Stimulated activated memory B cell treated with anti-CD40 and anti-IgM and Interleukin-4, amounts not matched to agents 10 μg/mL and 1 μg/mL and 100 μg/mL, for 72 hours (primary cell): ENCODE measurements around the gene LCOR.
A peak's percentile ranks its signal among the peaks of the same experiment; 100 is the strongest.

Experiments
- ATAC-seq: fragments of 150-1000 bp; cut with Tn5 transposase; 2 replicates; pipeline ENCODE4 v1.10.0; 2021
- H3K27ac Mint-ChIP-seq: one replicate; pipeline ENCODE4 v1.8.0; 2022; ENCODE audit warnings: mild to moderate bottlenecking, mixed read lengths
- H3K27me3 Mint-ChIP-seq: one replicate; pipeline ENCODE4 v1.8.0; 2022; ENCODE audit warnings: mixed read lengths
- H3K36me3 Mint-ChIP-seq: one replicate; pipeline ENCODE4 v1.8.0; 2022; ENCODE audit warnings: mixed read lengths
- H3K4me1 Mint-ChIP-seq: one replicate; pipeline ENCODE4 v1.8.0; 2022; ENCODE audit warnings: mixed read lengths
- H3K4me3 Mint-ChIP-seq: one replicate; pipeline ENCODE4 v1.8.0; 2022; ENCODE audit warnings: mild to moderate bottlenecking, moderate library complexity, mixed read lengths
- H3K9me3 Mint-ChIP-seq: one replicate; pipeline ENCODE4 v1.8.0; 2022; ENCODE audit warnings: mixed read lengths

Gene LCOR

GRCh38 chr10:96856317-96856716 is 24.2 kb downstream of the LCOR start:
- H3K4me1 Mint-ChIP-seq, result peaks cover 65% of the 10 kb centered on the region
- peaks cover 41% of the 10 kb centered on the region for H3K36me3 Mint-ChIP-seq

GRCh38 chr10:96857301-96858012 is 25.4 kb downstream of the LCOR start:
- H3K4me1 Mint-ChIP-seq, result peaks cover 75% of the 10 kb centered on the region
- ATAC-seq, result no peak
- no peaks in the 10 kb centered on the region for H3K9me3 Mint-ChIP-seq
- H3K27ac Mint-ChIP-seq, result peak overlapping the region; percentile 58
- peaks cover 52% of the 10 kb centered on the region for H3K36me3 Mint-ChIP-seq
- H3K27me3 Mint-ChIP-seq, result no peaks in the 10 kb centered on the region
- H3K4me3 Mint-ChIP-seq, result peak overlapping the region; percentile 38

More at GRCh38 chr10:96856317-96856716, 24.2 kb downstream of the LCOR start:
- Mint-ChIP-seq H3K4me3 (no peak overlapping the region), H3K9me3 (no peaks in the 10 kb centered on the region), H3K27me3 (no peaks in the 10 kb centered on the region), H3K27ac (peak overlapping the region; percentile 68)
- ATAC-seq, result no peak

GRCh38 chr10:96858038-96858705 is 26.1 kb downstream of the LCOR start:
- Mint-ChIP-seq H3K9me3 (no peaks in the 10 kb centered on the region), H3K27ac (peak overlapping the region; percentile 58), H3K36me3 (peaks cover 55% of the 10 kb centered on the region), H3K27me3 (no peaks in the 10 kb centered on the region), H3K4me3 (peak overlapping the region; percentile 38), H3K4me1 (peaks cover 82% of the 10 kb centered on the region)
- peak; percentile 58 for ATAC-seq

DNA sequence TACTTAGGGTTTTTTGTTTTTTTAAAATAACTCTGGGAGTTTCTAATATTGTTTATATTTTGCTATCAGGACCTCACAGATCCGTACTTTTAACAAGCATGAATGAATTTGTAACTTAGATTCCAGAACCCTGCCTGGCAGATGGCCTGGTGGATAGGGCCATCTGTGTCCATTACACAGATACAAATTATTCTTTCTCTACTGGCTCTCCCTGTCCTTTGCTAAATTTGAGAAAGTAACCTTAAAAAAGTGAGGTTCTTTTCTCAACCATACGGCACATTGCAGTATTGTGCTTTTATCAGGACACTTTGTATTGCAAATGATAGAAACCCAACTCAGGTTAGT is 26.6 kb downstream of the LCOR start:
- no peaks in the 10 kb centered on the region for H3K9me3 Mint-ChIP-seq

GRCh38 chr10:96860631-96861277 is 28.7 kb downstream of the LCOR start:
- peak overlapping the region; percentile 49 for H3K27ac Mint-ChIP-seq
- H3K36me3 Mint-ChIP-seq, result peaks cover 50% of the 10 kb centered on the region
- H3K9me3 Mint-ChIP-seq, result no peaks in the 10 kb centered on the region
- H3K27me3 Mint-ChIP-seq, result no peaks in the 10 kb centered on the region
- peak; percentile 41 for ATAC-seq
- H3K4me1 Mint-ChIP-seq, result peaks cover 87% of the 10 kb centered on the region
- no peak overlapping the region for H3K4me3 Mint-ChIP-seq

More for the DNA sequence above, 26.6 kb downstream of the LCOR start:
- Mint-ChIP-seq H3K27ac (no peak overlapping the region), H3K27me3 (no peaks in the 10 kb centered on the region), H3K4me3 (no peak overlapping the region), H3K4me1 (peaks cover 87% of the 10 kb centered on the region), H3K36me3 (peaks cover 51% of the 10 kb centered on the region)
- ATAC-seq, result no peak

DNA sequence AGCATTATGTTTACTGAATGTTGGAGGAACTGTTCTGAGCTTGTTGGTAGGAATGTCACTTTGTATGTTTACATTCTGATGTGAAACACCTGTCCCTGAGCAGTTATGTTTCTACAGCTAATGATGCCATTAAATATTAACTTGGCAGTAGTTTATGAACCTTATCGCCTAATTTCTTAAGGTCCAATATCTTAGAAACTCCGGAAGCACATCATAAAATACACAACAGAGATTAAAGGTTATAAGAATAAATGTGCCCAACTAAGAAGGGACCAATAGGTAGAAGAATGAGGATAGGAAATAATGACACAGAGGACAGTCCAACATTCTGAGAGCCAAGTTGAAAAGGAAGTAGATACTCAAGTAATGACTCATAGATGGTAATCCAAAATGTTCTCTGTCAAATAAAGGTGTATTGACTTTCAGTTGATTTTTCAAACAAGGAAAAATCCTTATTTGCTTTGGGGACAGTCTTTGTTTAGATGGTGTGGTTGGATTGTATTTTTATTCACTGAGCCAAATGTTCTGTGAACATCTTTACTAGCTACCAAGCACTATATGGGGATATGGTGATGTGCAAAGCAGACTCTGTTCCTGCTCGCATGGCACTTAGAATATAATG is 31.9 kb downstream of the LCOR start:
- Mint-ChIP-seq H3K4me1 (peaks cover 73% of the 10 kb centered on the region), H3K36me3 (peaks cover 40% of the 10 kb centered on the region)

DNA sequence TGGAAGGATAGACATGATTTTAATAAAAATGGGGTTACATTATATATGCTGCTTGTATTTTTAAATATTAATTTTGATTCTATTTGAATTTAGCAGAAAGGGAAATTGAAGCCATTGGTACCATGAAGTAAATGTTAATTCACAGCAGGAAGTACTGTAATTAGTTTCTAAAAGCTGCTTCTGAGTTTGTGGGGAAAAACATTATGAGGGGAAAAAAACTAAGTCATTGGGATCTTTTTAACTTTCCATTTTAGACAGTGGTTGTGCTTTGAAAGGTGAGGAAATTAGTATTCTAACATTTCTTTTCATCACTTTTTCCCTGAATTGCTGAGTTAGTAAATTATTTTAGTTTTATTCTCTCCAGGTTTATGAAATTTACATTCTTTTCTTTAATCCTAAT is 41.0 kb downstream of the LCOR start:
- no peak for ATAC-seq
- Mint-ChIP-seq H3K9me3 (no peaks in the 10 kb centered on the region), H3K4me3 (peak overlapping the region; percentile 24), H3K27ac (peak overlapping the region; percentile 84), H3K36me3 (peaks cover 13% of the 10 kb centered on the region), H3K4me1 (peaks cover 72% of the 10 kb centered on the region), H3K27me3 (no peaks in the 10 kb centered on the region)

More for the DNA sequence above, 31.9 kb downstream of the LCOR start:
- ATAC-seq, result peak; percentile 84
- H3K27ac Mint-ChIP-seq, result peak overlapping the region; percentile 38
- no peak overlapping the region for H3K4me3 Mint-ChIP-seq
- H3K27me3 Mint-ChIP-seq, result no peaks in the 10 kb centered on the region
- H3K9me3 Mint-ChIP-seq, result no peaks in the 10 kb centered on the region

DNA sequence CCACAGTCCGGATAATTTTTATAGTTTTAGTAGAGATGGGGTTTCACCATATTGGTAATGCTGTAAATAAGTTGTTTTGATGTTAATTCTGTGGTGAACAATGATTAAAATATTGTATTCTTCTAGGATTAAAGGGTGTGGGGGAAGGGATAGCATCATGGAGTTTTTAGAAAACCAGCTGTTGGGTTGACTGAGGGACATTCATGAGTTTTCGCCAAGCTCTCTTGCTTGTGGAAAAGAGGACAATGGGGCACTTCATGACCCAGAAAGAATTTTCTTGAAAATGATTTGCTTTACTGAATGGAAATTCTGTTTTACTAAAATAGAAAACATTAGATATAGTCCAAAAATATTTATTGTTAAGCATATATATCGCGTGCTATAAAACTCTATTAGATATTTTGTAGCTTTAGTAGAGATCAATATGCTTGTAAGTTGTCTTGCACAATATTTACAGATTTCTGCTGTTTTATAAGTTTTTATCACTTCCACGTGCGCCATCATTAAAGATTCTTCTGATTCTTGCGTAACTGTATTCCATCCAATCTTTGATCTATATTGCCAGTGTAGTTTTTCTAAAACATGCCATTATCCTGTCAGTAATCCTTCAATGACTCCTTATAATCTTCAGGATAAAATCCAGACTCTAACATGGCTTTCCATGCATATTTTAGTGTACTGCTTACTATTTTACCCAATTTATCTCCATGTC is 41.8 kb downstream of the LCOR start:
- peaks cover 69% of the 10 kb centered on the region for H3K4me1 Mint-ChIP-seq
- H3K9me3 Mint-ChIP-seq, result no peaks in the 10 kb centered on the region
- H3K4me3 Mint-ChIP-seq, result no peak overlapping the region
- no peaks in the 10 kb centered on the region for H3K27me3 Mint-ChIP-seq
- no peak for ATAC-seq
- H3K36me3 Mint-ChIP-seq, result peaks cover 19% of the 10 kb centered on the region
- peak overlapping the region; percentile 84 for H3K27ac Mint-ChIP-seq

GRCh38 chr10:96878057-96878456 is 46.0 kb downstream of the LCOR start:
- no peaks in the 10 kb centered on the region for H3K27me3 Mint-ChIP-seq
- peaks cover 69% of the 10 kb centered on the region for H3K4me1 Mint-ChIP-seq
- H3K36me3 Mint-ChIP-seq, result peaks cover 16% of the 10 kb centered on the region
- no peak for ATAC-seq
- H3K27ac Mint-ChIP-seq, result no peak overlapping the region
- H3K4me3 Mint-ChIP-seq, result no peak overlapping the region
- no peaks in the 10 kb centered on the region for H3K9me3 Mint-ChIP-seq

GRCh38 chr10:96880575-96880974 is 48.5 kb downstream of the LCOR start:
- no peak for ATAC-seq
- Mint-ChIP-seq H3K4me3 (no peak overlapping the region), H3K9me3 (no peaks in the 10 kb centered on the region), H3K27me3 (no peaks in the 10 kb centered on the region), H3K36me3 (peaks cover 16% of the 10 kb centered on the region), H3K4me1 (peaks cover 62% of the 10 kb centered on the region), H3K27ac (no peak overlapping the region)

DNA sequence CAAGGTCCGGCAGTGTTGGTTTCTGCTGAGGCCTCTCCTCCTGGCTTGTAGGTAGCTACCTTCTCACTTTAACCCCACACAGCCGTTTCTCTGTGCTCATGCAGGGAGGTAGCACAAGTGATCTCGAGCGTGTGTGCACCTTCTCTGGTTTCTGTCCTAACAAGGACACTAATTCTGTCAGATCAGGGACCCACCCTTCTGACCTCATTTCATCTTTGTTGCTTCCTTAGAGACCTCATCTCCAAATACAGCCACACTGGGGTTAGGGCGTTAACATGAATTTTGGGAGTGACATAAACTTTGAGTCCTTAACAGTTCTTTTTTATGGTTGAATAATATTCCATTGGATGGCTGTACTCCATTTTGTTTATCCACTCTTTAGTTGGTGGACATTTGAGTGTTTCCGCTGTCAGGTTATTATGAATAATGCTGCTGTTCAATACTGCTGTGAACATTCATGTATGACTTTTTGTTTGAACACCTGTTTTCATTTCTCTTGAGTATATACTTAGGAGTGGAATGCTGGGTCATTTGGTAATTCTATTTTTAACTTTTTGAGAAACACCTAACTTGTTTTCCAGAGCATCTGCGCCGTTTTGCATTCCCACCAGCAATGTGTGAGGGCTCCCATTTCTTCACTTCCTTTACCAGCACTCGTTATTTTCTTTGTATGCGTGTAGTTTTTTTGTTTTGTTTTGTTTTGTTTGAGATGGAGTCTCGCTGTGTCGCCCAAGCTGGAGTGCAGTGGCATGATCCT is 57.5 kb downstream of the LCOR start:
- H3K4me3 Mint-ChIP-seq, result no peak overlapping the region
- H3K27me3 Mint-ChIP-seq, result no peaks in the 10 kb centered on the region
- no peak for ATAC-seq
- peaks cover 9% of the 10 kb centered on the region for H3K9me3 Mint-ChIP-seq
- peak overlapping the region; percentile 21 for H3K27ac Mint-ChIP-seq
- peaks cover 61% of the 10 kb centered on the region for H3K36me3 Mint-ChIP-seq
- H3K4me1 Mint-ChIP-seq, result peaks cover 24% of the 10 kb centered on the region

DNA sequence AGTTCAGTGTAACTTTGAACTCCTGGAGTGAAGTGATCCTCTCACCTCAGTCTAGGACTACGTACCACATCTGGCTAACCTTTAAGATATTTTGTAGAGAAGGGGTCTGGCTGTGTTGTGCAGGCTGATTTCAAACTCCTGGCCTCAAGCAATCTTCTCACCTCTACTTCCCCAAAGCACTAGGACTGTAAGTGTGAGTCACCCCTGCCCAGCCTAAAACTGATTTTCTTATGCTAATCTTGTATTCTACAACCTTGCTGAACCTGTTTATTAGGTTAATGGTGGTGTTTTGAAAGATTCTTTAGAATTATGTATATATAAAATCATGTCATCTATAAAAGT is 58.0 kb downstream of the LCOR start:
- Mint-ChIP-seq H3K4me3 (no peak overlapping the region), H3K9me3 (peaks cover 9% of the 10 kb centered on the region), H3K27me3 (no peaks in the 10 kb centered on the region), H3K36me3 (peaks cover 64% of the 10 kb centered on the region), H3K27ac (peak overlapping the region; percentile 21), H3K4me1 (peaks cover 28% of the 10 kb centered on the region)
- no peak for ATAC-seq

DNA sequence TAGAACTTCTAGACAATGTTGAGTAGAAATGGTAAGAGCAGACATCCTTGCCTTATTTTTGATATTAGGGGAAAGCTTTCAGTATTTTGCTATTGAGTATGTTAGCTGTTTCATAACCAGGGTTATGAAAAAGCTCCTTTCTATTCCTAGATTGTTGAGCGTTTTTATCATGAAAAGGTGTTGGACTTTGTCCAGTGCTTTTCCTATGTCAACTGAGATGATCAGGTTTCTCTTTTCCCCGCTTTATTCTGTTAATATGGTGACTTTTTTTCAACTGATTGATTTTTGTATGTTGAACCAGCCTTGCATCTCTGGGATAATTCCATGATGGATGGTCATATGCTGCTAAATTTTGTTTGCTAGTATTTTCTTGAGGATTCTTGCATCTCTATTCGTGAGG is 58.5 kb downstream of the LCOR start:
- no peak for ATAC-seq
- no peaks in the 10 kb centered on the region for H3K27me3 Mint-ChIP-seq
- H3K27ac Mint-ChIP-seq, result no peak overlapping the region
- peaks cover 32% of the 10 kb centered on the region for H3K4me1 Mint-ChIP-seq
- no peak overlapping the region for H3K4me3 Mint-ChIP-seq
- H3K36me3 Mint-ChIP-seq, result peaks cover 68% of the 10 kb centered on the region
- peaks cover 9% of the 10 kb centered on the region for H3K9me3 Mint-ChIP-seq

GRCh38 chr10:96891840-96892239 is 59.7 kb downstream of the LCOR start:
- Mint-ChIP-seq H3K4me1 (peaks cover 42% of the 10 kb centered on the region), H3K9me3 (peaks cover 9% of the 10 kb centered on the region), H3K4me3 (no peak overlapping the region), H3K36me3 (peaks cover 66% of the 10 kb centered on the region), H3K27me3 (no peaks in the 10 kb centered on the region), H3K27ac (no peak overlapping the region)
- ATAC-seq, result no peak
